Measurements from ENCODE around the gene MRFAP1. TPM values are rescaled to one million over a fixed set of nuclear protein-coding genes. Genes with fewer than 3 reads are reported as not detected.
"Not testable (repeated sequence)": the region's sequence is repeated elsewhere in the genome, so short reads cannot be mapped to it uniquely, and the experiment has no call there.

Gene MRFAP1
- total RNA-seq, 1 donor = 142 TPM

DNA sequence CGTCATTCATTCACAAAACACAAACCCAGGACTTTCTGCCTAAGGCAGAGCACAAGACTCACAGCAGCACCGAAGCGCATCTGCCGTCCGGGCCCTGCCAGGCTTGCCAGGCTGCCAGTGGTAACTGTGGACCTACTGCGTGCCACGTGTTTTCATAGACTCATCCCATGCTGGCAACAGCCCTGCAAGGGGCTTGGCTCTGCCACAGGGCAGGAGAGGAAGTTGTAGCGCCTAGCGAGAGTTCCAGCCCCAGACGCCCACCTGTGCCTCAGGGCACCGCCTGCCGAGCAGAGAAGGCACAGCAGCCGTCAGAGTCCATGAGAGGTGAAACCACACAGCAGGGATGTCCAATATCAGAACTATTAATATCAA is 18.9 kb upstream of the MRFAP1 start:
- TF ChIP-seq, protein P1, sequence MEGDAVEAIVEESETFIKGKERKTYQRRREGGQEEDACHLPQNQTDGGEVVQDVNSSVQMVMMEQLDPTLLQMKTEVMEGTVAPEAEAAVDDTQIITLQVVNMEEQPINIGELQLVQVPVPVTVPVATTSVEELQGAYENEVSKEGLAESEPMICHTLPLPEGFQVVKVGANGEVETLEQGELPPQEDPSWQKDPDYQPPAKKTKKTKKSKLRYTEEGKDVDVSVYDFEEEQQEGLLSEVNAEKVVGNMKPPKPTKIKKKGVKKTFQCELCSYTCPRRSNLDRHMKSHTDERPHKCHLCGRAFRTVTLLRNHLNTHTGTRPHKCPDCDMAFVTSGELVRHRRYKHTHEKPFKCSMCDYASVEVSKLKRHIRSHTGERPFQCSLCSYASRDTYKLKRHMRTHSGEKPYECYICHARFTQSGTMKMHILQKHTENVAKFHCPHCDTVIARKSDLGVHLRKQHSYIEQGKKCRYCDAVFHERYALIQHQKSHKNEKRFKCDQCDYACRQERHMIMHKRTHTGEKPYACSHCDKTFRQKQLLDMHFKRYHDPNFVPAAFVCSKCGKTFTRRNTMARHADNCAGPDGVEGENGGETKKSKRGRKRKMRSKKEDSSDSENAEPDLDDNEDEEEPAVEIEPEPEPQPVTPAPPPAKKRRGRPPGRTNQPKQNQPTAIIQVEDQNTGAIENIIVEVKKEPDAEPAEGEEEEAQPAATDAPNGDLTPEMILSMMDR (IDR thresholded peaks at IDR 0.05; ENCODE audit: insufficient read depth, low read length) = no peak
- H3K4me3 ChIP-seq (ENCODE audit: low read depth, low read length) = no peak overlapping the region
- DNase-seq (ENCODE audit: low read depth) = no peak

DNA sequence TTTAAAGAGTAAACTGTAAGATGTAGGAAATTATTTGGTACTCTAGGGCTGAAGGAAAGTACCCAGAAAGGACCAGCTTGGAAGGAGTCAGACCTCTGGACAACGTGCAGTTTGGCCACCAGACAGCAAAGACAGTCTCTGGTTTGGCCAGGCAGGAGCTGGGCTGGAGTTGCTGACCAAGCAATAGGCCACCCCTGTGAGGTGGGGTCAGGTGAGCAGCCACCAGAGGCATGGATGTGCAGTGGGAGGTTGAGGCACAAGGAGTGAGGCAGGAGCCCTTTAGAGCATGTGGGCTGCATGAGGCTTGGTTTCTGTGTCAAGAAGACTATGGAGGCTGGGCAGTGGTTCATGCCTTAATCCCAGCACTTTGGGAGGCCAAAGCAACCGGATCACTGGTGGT is 17.7 kb upstream of the MRFAP1 start:
- DNase-seq (ENCODE audit: low read depth) = no peak
- no peak overlapping the region for H3K4me3 ChIP-seq (ENCODE audit: low read depth, low read length)
- TF ChIP-seq, protein P1 (IDR thresholded peaks at IDR 0.05; ENCODE audit: insufficient read depth, low read length) = no peak

DNA sequence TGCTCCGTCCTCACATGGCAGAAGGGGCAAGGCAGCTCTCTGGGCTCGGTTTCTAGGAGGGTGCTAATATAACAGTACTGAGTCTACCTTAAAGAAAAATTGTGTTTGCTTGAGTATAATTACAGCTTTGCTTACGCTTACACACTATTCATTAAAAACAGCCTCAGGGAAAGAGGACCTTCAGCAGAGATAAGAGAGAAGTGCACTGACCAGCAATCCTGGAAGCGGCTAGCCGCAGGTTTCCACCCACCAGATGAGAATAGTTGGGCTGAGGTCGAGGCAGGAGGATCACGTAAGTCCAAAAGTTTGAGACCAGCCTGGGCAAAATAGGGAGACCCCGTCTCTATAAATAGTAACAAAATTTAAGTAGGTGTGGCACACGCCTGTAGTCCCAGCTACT is 15.2 kb upstream of the MRFAP1 start:
- H3K4me3 ChIP-seq (ENCODE audit: low read depth, low read length) = no peak overlapping the region
- TF ChIP-seq, protein P1 (IDR thresholded peaks at IDR 0.05; ENCODE audit: insufficient read depth, low read length) = no peak
- no peak for DNase-seq (ENCODE audit: low read depth)

DNA sequence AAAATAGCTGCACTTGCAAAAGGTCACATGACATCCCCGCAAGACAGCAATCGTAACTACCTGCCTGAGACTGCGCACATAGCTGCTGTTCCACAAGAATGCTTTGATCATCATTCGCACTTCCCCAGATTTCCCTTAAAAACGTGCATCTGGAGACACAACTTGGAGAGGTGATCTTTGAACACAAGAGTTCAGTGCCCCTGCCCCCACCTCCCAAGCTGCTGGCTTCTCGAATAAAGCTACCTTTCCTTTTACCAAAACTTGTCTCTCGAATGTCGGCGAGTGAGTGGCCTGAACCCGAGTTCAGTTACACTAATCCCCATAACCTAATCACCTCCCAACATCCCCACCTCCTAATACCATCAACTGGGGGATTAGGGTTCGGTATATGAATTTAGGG is 14.4 kb upstream of the MRFAP1 start:
- TF ChIP-seq, protein P1 (IDR thresholded peaks at IDR 0.05; ENCODE audit: insufficient read depth, low read length) = no peak
- no peak overlapping the region for H3K4me3 ChIP-seq (ENCODE audit: low read depth, low read length)
- DNase-seq (ENCODE audit: low read depth) = no peak

DNA sequence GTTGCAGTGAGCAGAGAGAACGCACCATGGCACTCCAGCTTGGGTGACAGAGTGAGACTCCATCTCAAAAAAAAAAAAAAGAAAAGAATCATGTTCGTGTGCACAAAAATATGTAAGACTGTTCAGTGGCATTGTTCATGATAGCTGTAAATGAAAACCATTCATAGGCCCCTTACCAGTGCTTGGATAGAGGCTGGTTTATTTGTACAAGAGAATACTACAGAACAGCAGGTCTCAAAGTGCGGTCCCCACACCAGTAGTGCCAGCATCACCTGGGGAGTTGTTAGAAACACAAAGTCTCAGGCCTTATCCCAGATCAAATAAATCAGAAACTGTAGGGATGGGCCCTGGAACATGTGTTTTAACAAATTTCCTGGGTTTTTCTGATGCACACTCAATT is 12.7 kb upstream of the MRFAP1 start:
- TF ChIP-seq, protein P1 (IDR thresholded peaks at IDR 0.05; ENCODE audit: insufficient read depth, low read length) = no peak

DNA sequence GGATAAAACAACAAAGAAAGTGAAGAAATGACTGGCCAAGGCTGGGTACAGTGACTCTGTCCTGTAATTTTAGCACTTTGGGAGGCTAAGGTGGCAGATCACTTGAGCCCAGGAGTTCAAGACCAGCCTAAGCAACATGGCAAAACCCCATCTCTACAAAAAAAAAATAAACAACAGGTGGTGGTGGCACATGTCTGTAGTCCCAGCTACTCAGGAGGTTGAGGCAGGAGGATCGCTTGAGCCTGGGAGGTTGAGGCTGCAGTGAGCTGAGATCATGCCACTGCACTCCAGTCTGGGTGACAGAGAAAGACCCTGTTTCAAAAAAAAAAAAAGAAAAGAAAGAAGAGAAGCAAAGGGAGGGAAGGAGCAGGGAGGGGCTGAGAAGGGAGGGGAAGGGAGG is 12.0 kb upstream of the MRFAP1 start:
- not testable (repeated sequence) for DNase-seq (ENCODE audit: low read depth)

More for the DNA sequence above, 12.7 kb upstream of the MRFAP1 start:
- no peak overlapping the region for H3K4me3 ChIP-seq (ENCODE audit: low read depth, low read length)
- DNase-seq (ENCODE audit: low read depth) = no peak

DNA sequence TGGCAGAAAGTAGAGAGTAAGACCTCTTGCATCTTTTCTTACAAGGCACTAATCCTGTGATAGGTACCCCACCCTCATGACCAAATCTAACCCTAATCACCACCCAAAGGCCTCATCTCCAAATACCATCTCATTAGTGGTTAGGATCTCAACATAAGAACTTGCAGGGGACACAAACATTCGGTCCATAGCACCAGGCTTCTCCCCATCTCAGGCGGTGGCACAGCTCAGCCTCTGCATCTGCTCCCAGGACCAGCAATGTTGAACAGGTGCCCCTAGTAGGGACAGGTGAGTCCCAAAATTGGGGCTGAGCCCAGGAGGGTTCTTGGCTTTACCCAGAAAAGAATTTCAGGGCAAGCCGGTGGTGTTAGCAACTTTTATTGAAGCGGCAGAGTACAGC is 8.4 kb upstream of the MRFAP1 start:
- TF ChIP-seq, protein P1 (IDR thresholded peaks at IDR 0.05; ENCODE audit: insufficient read depth, low read length) = no peak
- H3K4me3 ChIP-seq (ENCODE audit: low read depth, low read length) = no peak overlapping the region
- no peak for DNase-seq (ENCODE audit: low read depth)

More for the DNA sequence above, 12.0 kb upstream of the MRFAP1 start:
- not testable (repeated sequence) for H3K4me3 ChIP-seq (ENCODE audit: low read depth, low read length)
